GM08714 (cell line): ENCODE measurements around the gene ZNF320.
"Not testable (repeated sequence)": the region's sequence is repeated elsewhere in the genome, so short reads cannot be mapped to it uniquely, and the experiment has no call there.

Experiments
- H3K4me3 ChIP-seq: fragments of 200-500 bp; sonication (Bioruptor generic); 2 replicates; pipeline ENCODE4 v1.5.1; 2014; ENCODE audit warnings: mild to moderate bottlenecking, low read length, inconsistent platforms
- ZNF274 ChIP-seq: IDR thresholded peaks from 2 replicates; pipeline ENCODE4 v1.6.1; 2012; ENCODE audit warnings: mild to moderate bottlenecking, low read depth, low read length

ZNF320 gene

GRCh38 chr19:52936151-52936953, 38.9 kb upstream of the ZNF320 start:
- TF ChIP-seq ZNF274, result no peak
- H3K4me3 ChIP-seq, result no peak overlapping the region

DNA sequence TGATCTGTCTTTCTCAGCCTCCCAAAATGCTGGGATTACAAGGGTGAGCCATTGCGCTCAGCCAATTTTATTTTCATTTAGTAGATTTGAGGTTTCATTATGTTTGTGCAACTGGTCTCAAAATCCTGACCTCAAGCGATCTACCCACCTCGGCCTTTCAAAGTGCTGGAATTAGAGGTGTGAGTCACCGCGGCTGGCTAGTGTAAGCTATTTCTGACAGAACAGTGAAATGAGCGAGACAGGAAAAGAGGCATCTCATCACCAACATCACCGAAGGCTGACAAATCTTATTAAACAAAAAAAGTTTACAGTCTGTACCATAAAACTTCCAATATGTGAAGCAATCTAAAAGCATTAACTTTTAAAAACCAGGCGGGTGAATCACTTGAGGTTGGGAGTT, 38.0 kb upstream of the ZNF320 start:
- no peak overlapping the region for H3K4me3 ChIP-seq
- TF ChIP-seq ZNF274, result no peak

GRCh38 chr19:52924641-52925040, 27.2 kb upstream of the ZNF320 start:
- not testable (repeated sequence) for H3K4me3 ChIP-seq

- H3K4me3 ChIP-seq, result peak overlapping the region; percentile 95; the same call in 1 of the 2 replicates
- TF ChIP-seq ZNF274, result no peak
These were observed 26.6 kb upstream of the ZNF320 start for GRCh38 chr19:52923778-52924593.

DNA sequence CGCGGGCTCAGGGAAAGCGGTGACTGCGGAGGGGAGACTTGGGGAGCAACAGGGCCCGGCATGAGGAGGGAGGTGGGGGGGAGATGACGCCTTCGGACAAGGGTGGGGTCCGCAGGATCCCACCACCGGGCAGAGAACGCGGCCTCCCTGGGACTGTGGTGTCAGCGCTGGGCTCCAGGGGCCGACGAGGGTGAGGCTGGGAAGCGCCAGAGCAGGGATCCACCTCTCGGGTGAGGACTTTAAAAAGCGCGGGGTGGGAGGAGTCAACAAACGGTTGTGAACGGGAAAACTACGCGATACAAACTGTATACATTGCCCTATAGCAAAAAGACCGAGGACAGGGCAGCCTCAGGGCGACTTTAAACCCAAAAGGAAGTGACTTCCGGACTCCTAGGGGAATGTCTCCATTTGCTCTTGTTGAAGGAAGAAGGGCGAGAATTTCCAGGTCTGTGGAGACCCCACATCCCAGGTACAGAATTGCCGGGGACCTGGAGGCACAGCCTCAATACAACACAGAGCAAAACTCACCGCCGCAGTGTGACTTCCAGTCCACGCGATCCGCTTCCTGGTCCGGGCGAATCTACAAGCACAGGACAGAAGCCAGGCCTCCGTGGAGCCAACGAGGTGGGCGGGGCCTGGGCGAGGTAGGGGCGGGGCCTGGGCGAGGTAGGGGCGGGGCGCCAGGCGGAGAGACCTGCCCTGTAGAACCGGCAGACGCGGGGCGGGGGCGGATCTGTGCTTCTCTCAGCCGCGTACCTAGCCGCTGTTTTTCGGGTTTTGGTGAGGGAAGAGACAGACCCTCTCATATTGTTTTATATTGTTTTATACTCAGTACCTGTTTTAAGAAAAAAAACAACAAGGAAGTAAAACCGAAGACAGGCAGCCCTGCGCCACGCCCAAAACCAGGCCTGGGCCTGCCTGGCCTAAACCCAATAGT, 25.7 kb upstream of the ZNF320 start, which contains the start of gene ZNF888:
Gene ZNF888, minus strand, starts transcription at position 588 of the 937 bp plus-strand sequence. CDS start 5,555 bp downstream, outside the sequence.
- peak within 1 kb of the TSS; percentile 95 for H3K4me3 ChIP-seq
- no peak for TF ChIP-seq ZNF274

DNA sequence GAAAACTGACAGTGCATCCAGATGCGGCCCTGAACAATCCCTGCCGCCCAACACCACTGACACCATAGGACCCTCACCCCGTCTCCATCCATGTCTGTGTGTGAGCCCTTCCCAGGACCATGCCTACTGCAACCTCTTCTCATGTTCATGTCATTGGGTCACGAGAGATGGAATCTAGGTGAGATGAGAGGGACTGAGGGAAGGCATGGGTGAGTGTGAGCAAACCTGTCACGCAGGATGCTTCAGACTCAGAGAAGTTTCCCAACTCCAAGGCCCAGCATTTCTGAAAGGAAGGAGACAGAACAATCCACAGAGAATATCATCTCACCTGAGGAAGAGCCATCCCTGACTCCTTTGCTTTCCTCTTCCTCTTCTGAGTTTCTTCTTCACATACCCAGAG, 20.1 kb upstream of the ZNF320 start:
- no peak overlapping the region for H3K4me3 ChIP-seq
- TF ChIP-seq ZNF274, result no peak

DNA sequence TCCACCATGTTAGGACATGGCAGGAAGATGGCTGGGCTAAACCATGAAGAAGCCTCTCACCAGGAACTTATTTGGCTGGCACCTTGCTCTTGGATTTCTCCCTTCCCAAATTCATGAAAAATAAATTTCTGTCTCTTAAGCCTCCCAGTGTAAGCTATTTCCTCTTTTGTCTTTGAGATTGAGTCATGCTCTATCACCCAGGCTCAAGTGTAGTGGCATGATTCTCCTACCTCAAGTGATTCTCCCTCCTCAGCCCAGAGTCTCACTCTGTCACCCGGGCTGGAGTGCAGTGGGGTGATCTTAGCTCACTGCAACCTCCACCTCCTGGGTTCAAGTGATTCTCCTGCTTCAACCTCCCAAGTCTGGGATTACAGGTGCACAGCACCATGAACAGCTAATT, 13.2 kb upstream of the ZNF320 start:
- H3K4me3 ChIP-seq, result no peak overlapping the region
- no peak for TF ChIP-seq ZNF274

DNA sequence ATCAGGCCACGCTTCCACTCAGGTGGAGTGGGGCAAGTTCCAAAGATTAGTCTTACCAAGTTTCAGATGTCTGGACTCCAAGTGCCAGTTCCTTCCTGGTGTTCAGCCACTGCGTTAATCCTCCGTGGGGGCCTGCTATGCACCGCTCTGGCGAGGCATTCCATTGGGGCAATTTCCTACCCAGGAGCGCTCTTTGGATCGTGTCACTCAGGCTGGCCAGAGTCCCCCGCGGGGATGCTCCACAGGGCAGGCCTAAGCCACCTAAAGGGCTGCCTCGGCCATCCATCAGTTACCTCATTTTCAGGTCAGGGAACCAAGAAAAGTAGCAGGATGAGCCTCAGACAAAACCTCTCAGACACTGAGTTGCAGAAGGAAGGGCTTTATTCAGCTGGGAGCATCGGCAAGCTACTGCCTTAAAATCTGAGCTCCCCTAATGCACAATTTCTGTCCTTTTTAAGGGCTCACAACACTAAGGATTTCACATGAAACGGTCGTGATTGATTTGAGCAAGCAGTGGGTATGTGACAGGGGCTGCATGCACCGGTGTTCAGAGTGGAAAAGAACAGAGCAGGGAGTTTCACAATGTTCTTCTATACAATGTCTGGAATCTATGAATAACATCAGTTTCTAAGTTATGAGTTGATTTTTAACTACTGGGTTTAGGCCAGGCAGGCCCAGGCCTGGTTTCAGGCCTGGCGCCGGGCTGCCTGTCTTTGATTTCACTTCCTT, 6.8 kb upstream of the ZNF320 start:
- not testable (repeated sequence) for H3K4me3 ChIP-seq

DNA sequence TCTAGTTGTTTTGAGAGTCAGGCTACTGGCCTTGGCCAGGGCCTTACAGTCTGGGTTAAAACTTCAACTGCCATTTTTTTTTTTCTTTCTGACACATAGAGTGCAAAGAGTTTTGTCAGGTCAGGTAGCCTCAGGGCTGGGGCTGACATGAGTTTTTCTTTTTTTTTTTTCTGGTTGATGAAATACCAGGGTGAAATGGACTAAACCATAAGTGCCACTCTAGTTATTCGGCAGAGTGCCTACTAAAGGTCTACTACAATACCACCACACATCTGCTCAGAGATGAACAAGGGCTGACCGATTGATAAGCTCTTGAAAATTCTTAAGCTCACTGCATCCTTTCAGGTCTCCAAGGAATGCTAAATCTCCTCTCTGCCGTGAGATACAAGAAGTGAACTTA, 4.4 kb upstream of the ZNF320 start:
- no peak for TF ChIP-seq ZNF274
- no peak overlapping the region for H3K4me3 ChIP-seq

DNA sequence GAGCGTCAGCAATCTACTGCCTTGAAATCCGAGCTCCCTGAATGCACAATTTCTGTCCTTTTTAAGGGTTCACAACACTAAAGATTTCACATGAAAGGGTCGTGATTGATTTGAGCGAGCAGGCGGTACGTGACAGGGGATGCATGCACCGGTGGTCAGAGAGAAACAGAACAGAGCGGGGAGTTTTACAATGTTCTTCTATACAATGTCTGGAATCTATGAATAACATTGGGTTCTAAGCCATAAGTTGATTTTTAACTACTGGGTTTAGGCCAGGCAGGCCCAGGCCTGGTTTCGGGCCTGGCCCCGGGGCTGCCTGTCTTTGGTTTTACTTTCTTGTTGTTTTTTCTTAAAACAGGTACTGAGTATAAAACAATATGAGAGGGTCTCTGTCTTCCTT, 1.2 kb upstream of the ZNF320 start:
- not testable (repeated sequence) for H3K4me3 ChIP-seq

- peak overlapping the region; percentile 7; the same call in 1 of the 2 replicates for H3K4me3 ChIP-seq
- TF ChIP-seq ZNF274, result no peak
These were observed 666 bp upstream of the ZNF320 start for GRCh38 chr19:52898101-52898500.

- no peak for TF ChIP-seq ZNF274
- H3K4me3 ChIP-seq, result peak overlapping the region; percentile 54; the same call in 1 of the 2 replicates
These were observed 851 bp downstream of the ZNF320 start for GRCh38 chr19:52896431-52897137.

DNA sequence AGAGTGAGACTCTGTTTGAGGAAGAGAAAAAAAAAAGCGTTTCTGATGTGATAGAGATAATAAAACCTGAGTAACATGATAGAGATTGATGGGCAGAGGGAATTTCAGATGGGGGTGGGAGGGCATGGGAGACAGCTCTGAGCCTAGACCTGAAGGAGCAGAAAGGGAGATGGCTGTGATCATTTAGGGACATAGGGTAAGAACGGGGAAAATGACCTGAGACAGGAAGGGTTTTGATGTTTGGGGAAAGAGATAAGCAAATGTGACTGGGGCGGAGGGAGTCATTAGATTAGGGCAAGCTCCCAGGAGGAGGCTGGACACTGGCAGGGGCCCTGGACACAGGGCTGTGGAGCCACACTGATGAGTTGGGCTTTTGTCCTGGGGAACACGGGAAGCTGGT, 6.1 kb downstream of the ZNF320 start:
- no peak for TF ChIP-seq ZNF274
- no peak overlapping the region for H3K4me3 ChIP-seq
